C4-2B (cell line): ENCODE data around the gene KRTAP3-3.

ENCODE experiments used
- ZFX ChIP-seq: fragments of 450-650 bp; IDR thresholded peaks from 2 replicates; pipeline ENCODE4 v1.6.1; 2017
- TF ChIP-seq, protein P1 (sequence below): fragments of 450-650 bp; conservative IDR thresholded peaks from 2 replicates; pipeline ENCODE4 v1.5.1; 2017; ENCODE audit warnings: mild to moderate bottlenecking

- TF ChIP-seq, protein P1, sequence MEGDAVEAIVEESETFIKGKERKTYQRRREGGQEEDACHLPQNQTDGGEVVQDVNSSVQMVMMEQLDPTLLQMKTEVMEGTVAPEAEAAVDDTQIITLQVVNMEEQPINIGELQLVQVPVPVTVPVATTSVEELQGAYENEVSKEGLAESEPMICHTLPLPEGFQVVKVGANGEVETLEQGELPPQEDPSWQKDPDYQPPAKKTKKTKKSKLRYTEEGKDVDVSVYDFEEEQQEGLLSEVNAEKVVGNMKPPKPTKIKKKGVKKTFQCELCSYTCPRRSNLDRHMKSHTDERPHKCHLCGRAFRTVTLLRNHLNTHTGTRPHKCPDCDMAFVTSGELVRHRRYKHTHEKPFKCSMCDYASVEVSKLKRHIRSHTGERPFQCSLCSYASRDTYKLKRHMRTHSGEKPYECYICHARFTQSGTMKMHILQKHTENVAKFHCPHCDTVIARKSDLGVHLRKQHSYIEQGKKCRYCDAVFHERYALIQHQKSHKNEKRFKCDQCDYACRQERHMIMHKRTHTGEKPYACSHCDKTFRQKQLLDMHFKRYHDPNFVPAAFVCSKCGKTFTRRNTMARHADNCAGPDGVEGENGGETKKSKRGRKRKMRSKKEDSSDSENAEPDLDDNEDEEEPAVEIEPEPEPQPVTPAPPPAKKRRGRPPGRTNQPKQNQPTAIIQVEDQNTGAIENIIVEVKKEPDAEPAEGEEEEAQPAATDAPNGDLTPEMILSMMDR: no peak
- TF ChIP-seq ZFX: no peak
Observed at GRCh38 chr17:41001795-41002194, 7.8 kb upstream of the KRTAP3-3 start.
